PC-9 (cell line): Measurements from ENCODE around the gene MYO1H. TPM values are rescaled to one million over a fixed set of nuclear protein-coding genes. Genes with fewer than 3 reads are reported as not detected.

Source experiments
- BruUV-seq: library from RNA; stranded (reverse); fragments of 400-500 nt; replicated peaks from 2 replicates; lab custom pipeline; 2021; lab: Mats Ljungman, UMichigan
- CTCF ChIA-PET: fragments of 300-600 bp; sonication (Branson Sonifier 250); formaldehyde crosslinking; loops from one replicate; lab custom pipeline; 2022; ENCODE audit warnings: antibody characterized with exemption; lab: Charles Lee
- POLR2A ChIA-PET: fragments of 300-600 bp; sonication (Branson Sonifier 250); formaldehyde crosslinking; loops from one replicate; lab custom pipeline; 2022; ENCODE audit warnings: antibody characterized with exemption; ENCODE audit not compliant: unreplicated experiment; lab: Charles Lee
- DNase-seq, 2 experiments: peaks; one replicate each; pipeline versions ENCODE4 v3.0.0 to v3.0.0-alpha.2; 2015 to 2022; ENCODE audit warnings: mixed read lengths in 1 of 2
- H2AFZ ChIP-seq: fragments of 200-600 bp; sonication (generic); 2 replicates; pipeline ENCODE4 v1.8.1; 2017; ENCODE audit warnings: antibody characterized with exemption
- H3F3A ChIP-seq: fragments of 200-600 bp; sonication (generic); 2 replicates; pipeline ENCODE4 v1.8.1; 2017; ENCODE audit warnings: antibody characterized with exemption, mild to moderate bottlenecking, low read depth; ENCODE audit not compliant: insufficient read depth
- H3K27ac ChIP-seq: fragments of 200-600 bp; sonication (generic); 2 replicates; pipeline ENCODE4 v1.6.1; 2016; ENCODE audit warnings: mixed run types
- H3K27me3 ChIP-seq: fragments of 200-600 bp; sonication (generic); 2 replicates; pipeline ENCODE4 v1.6.1; 2016; ENCODE audit warnings: low read depth, mixed run types; ENCODE audit not compliant: insufficient read depth
- H3K36me3 ChIP-seq: fragments of 200-600 bp; sonication (generic); 2 replicates; pipeline ENCODE4 v1.6.1; 2016; ENCODE audit warnings: low read depth, mixed run types
- H3K4me1 ChIP-seq: fragments of 200-600 bp; sonication (generic); replicated peaks from 2 replicates; pipeline ENCODE4 v1.6.1; 2016; ENCODE audit warnings: mixed run types; ENCODE audit not compliant: insufficient read depth
- H3K4me2 ChIP-seq: fragments of 200-600 bp; sonication (generic); 2 replicates; pipeline ENCODE4 v1.6.1; 2017; ENCODE audit warnings: mixed run types
- H3K4me3 ChIP-seq: fragments of 200-600 bp; sonication (generic); 2 replicates; pipeline ENCODE4 v1.6.1; 2016; ENCODE audit warnings: mixed run types
- H3K79me2 ChIP-seq: fragments of 200-600 bp; sonication (generic); 2 replicates; pipeline ENCODE4 v1.6.1; 2017; ENCODE audit warnings: low read depth, mixed run types
- H3K9me2 ChIP-seq: fragments of 200-600 bp; sonication (generic); 2 replicates; pipeline ENCODE4 v1.8.1; 2017; ENCODE audit warnings: mild to moderate bottlenecking; ENCODE audit not compliant: insufficient read depth
- H3K9me3 ChIP-seq: fragments of 200-600 bp; sonication (generic); 2 replicates; pipeline ENCODE4 v1.8.1; 2016; ENCODE audit warnings: low read depth; ENCODE audit not compliant: insufficient read depth
- H4K20me1 ChIP-seq: fragments of 200-600 bp; sonication (generic); 2 replicates; pipeline ENCODE4 v1.8.1; 2017; ENCODE audit not compliant: insufficient read depth
- CTCF ChIP-seq: fragments of 200-600 bp; sonication (generic); conservative IDR thresholded peaks from 2 replicates; pipeline ENCODE4 v1.6.1; 2017; ENCODE audit warnings: mixed run types, antibody characterized with exemption, mild to moderate bottlenecking, moderate library complexity
- EZH2 ChIP-seq: fragments of 200-600 bp; sonication (generic); IDR thresholded peaks from 2 replicates; pipeline ENCODE4 v1.8.0; 2017; ENCODE audit warnings: antibody characterized with exemption, low read depth
- intact Hi-C: fragments of 100-400 bp; cut with micrococcal nuclease; formaldehyde crosslinking; loops from one replicate; pipeline ENCODE4 v1.10.0; 2022; ENCODE audit not compliant: unreplicated experiment
- total RNA-seq: library from RNA; stranded (reverse); gene quantifications from 2 replicates; pipeline ENCODE4 v1.2.3, GENCODE V29; 2021

The MYO1H gene
- total RNA-seq, 1 experiment from 2014 or later = not detected

DNA sequence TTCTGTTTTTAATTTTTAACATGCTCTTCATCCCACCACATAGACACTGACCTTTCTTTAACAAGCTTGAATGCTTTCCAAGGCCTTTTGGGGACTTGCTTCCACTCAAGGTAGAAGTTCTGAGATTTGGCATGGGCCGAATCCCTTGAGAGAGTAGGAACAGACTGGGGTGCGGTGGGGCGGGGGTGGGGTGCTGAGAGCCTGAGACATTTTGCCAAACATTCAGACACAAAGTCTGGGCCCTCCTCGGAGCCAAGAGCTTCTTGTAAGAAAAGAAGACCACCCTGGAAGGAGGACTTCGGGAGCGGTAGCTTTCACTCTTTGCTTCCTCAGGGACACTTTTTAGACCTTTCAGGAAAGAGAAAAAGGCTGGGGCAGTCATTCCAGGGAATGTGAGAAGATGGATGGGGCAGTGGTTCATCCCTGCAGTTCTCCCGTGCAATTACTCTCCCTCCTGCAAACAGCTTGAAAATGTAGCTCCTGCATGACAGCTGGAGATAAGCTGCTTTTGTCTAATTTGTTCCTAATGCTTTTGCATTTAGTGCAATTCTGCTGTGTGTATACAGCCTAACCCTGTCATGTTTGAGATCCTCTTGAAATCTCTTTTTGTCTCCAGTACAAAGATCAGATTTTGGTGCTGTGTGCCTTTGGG lies 16.3 kb upstream of the MYO1H start:
- no peaks in the 10 kb centered on the region for H3K79me2 ChIP-seq
- intact Hi-C loops = no loop called here
- ChIA-PET POLR2A (no interaction called here), CTCF (no interaction called here)
- no peak for TF ChIP-seq EZH2
- TF ChIP-seq CTCF = no peak
- H3K4me3 ChIP-seq = no peak overlapping the region
- no peaks in the 10 kb centered on the region for H3K9me3 ChIP-seq
- H3K4me2 ChIP-seq = no peak overlapping the region
- no peaks in the 10 kb centered on the region for H3K4me1 ChIP-seq
- no peaks in the 10 kb centered on the region; the same call in 1 of the 2 replicates for H3K27me3 ChIP-seq
- H4K20me1 ChIP-seq = no peaks in the 10 kb centered on the region
- no peak overlapping the region for H2AFZ ChIP-seq
- no peak for DNase-seq
- H3F3A ChIP-seq = no peaks in the 10 kb centered on the region
- BruUV-seq = no TSS peak
- H3K27ac ChIP-seq = no peak overlapping the region
- no peaks in the 10 kb centered on the region for H3K9me2 ChIP-seq
- H3K36me3 ChIP-seq = no peaks in the 10 kb centered on the region

DNA sequence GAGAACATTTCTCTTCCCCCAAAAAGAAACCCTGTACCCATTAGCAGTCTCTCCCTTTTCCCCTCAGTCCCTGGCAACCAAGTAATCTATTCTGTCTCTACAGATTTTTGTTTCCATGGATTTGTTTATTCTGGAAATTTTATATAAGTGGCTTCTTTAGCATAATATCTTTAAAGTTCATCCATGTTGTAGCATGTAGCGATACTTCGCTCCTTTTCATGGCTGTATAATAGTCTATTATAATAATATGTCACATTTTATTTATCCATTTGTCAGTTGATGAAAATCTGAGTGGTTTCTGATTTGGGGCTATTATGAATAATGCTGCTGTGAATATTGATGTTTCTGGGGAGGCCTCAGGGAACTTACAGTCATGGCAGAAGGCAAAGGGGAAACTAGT lies 12.8 kb upstream of the MYO1H start:
- Histone ChIP-seq H3K4me3 (no peak overlapping the region), H3F3A (no peaks in the 10 kb centered on the region), H4K20me1 (no peaks in the 10 kb centered on the region), H3K9me3 (no peaks in the 10 kb centered on the region), H3K4me2 (no peak overlapping the region), H3K79me2 (no peaks in the 10 kb centered on the region), H3K36me3 (no peaks in the 10 kb centered on the region), H3K9me2 (no peaks in the 10 kb centered on the region), H2AFZ (no peak overlapping the region), H3K27me3 (no peaks in the 10 kb centered on the region), H3K4me1 (no peaks in the 10 kb centered on the region), H3K27ac (no peak overlapping the region)
- intact Hi-C loops = no loop called here
- DNase-seq = no peak
- ChIA-PET CTCF (no interaction called here), POLR2A (no interaction called here)
- no TSS peak for BruUV-seq
- TF ChIP-seq EZH2 = no peak
- no peak for TF ChIP-seq CTCF

GRCh38 chr12:109336593-109336992 lies 11.1 kb upstream of the MYO1H start:
- H3K27me3 ChIP-seq = peaks cover 3% of the 10 kb centered on the region; the same call in 1 of the 2 replicates
- H3K4me2 ChIP-seq = no peak overlapping the region
- H3F3A ChIP-seq = no peaks in the 10 kb centered on the region
- no peaks in the 10 kb centered on the region for H3K36me3 ChIP-seq
- no peaks in the 10 kb centered on the region for H3K9me3 ChIP-seq
- H4K20me1 ChIP-seq = no peaks in the 10 kb centered on the region
- ChIA-PET POLR2A (no interaction called here), CTCF (no interaction called here)
- no peak overlapping the region for H3K4me3 ChIP-seq
- TF ChIP-seq EZH2 (no peak), CTCF (no peak)
- H3K27ac ChIP-seq = no peak overlapping the region
- H3K9me2 ChIP-seq = no peaks in the 10 kb centered on the region
- BruUV-seq = no TSS peak
- H3K4me1 ChIP-seq = no peaks in the 10 kb centered on the region
- DNase-seq = no peak
- H2AFZ ChIP-seq = no peak overlapping the region
- intact Hi-C loops = no loop called here
- no peaks in the 10 kb centered on the region for H3K79me2 ChIP-seq
